OCI-LY7 (cell line): ENCODE measurements around the gene DUSP28. TPM values are rescaled to one million over a fixed set of nuclear protein-coding genes. Genes with fewer than 3 reads are reported as not detected.

Experiments used
- BruUV-seq: library from RNA; stranded (reverse); fragments of 400-500 nt; replicated peaks from 2 replicates; lab custom pipeline; 2021; lab: Mats Ljungman, UMichigan
- CTCF ChIA-PET: fragments of 300-600 bp; sonication (Branson Sonifier 250); formaldehyde crosslinking; loops from one replicate; lab custom pipeline; 2022; ENCODE audit warnings: antibody characterized with exemption; ENCODE audit not compliant: unreplicated experiment; lab: Charles Lee
- POLR2A ChIA-PET: fragments of 300-600 bp; sonication (Branson Sonifier 250); formaldehyde crosslinking; loops from one replicate; lab custom pipeline; 2022; ENCODE audit warnings: antibody characterized with exemption; lab: Charles Lee
- DNase-seq: peaks from one replicate; pipeline ENCODE4 v3.0.0-alpha.2; 2015; ENCODE audit warnings: low spot score
- H2AFZ ChIP-seq: fragments of 200-600 bp; sonication (generic), shearing (Covaris generic); 2 replicates; pipeline ENCODE4 v1.6.1; 2014; ENCODE audit warnings: mild to moderate bottlenecking, antibody characterized with exemption, low read length, moderate library complexity
- H3K27ac ChIP-seq: fragments of 200-600 bp; sonication (generic); 2 replicates; pipeline ENCODE4 v1.5.1; 2014; ENCODE audit warnings: mixed run types, low read depth, mild to moderate bottlenecking, moderate library complexity, low read length, inconsistent platforms; ENCODE audit not compliant: poor library complexity, severe bottlenecking
- H3K36me3 ChIP-seq: fragments of 200-600 bp; sonication (generic); 2 replicates; pipeline ENCODE4 v1.6.1; 2014; ENCODE audit warnings: mild to moderate bottlenecking, antibody characterized with exemption, low read length, moderate library complexity, mixed read lengths; ENCODE audit not compliant: insufficient read depth
- H3K4me1 ChIP-seq: fragments of 200-600 bp; sonication (generic); 2 replicates; pipeline ENCODE4 v1.5.1; 2014; ENCODE audit warnings: mild to moderate bottlenecking, low read length; ENCODE audit not compliant: insufficient read depth, poor library complexity, severe bottlenecking
- H3K4me2 ChIP-seq: fragments of 200-600 bp; sonication (generic); 2 replicates; pipeline ENCODE4 v1.6.1; 2014; ENCODE audit warnings: mild to moderate bottlenecking, low read length
- H3K4me3 ChIP-seq: fragments of 200-600 bp; sonication (generic); 2 replicates; pipeline ENCODE4 v1.5.1; 2014; ENCODE audit warnings: mild to moderate bottlenecking, low read depth, low read length; ENCODE audit not compliant: poor library complexity, severe bottlenecking
- H3K79me2 ChIP-seq: fragments of 200-600 bp; sonication (generic); 2 replicates; pipeline ENCODE4 v1.6.1; 2016; ENCODE audit warnings: low read depth, mild to moderate bottlenecking, low read length, moderate library complexity, mixed read lengths; ENCODE audit not compliant: insufficient read depth
- H3K9me2 ChIP-seq: fragments of 200-600 bp; sonication (generic); 2 replicates; pipeline ENCODE4 v1.6.1; 2016; ENCODE audit warnings: mild to moderate bottlenecking, low read length, mixed read lengths; ENCODE audit not compliant: insufficient read depth
- H3K9me3 ChIP-seq: fragments of 200-600 bp; sonication (generic); 2 replicates; pipeline ENCODE4 v1.6.1; 2014; ENCODE audit warnings: mild to moderate bottlenecking, mixed run types, low read length, mixed read lengths
- H4K20me1 ChIP-seq: fragments of 200-600 bp; sonication (generic); 2 replicates; pipeline ENCODE4 v1.6.1; 2014; ENCODE audit warnings: mild to moderate bottlenecking, antibody characterized with exemption, low read length, moderate library complexity, mixed read lengths; ENCODE audit not compliant: insufficient read depth
- CTCF ChIP-seq: fragments of 200-600 bp; sonication (generic); conservative IDR thresholded peaks from 2 replicates; pipeline ENCODE4 v1.5.1; 2014; ENCODE audit warnings: mild to moderate bottlenecking, antibody characterized with exemption, low read length, moderate library complexity, mixed read lengths
- EZH2phosphoT487 ChIP-seq: fragments of 200-600 bp; sonication (generic); IDR thresholded peaks from 2 replicates; pipeline ENCODE4 v1.6.1; 2018; ENCODE audit warnings: low read depth, borderline replicate concordance, mild to moderate bottlenecking, mixed run types, antibody characterized with exemption, low read length, moderate library complexity, mixed read lengths
- intact Hi-C: fragments of 100-400 bp; cut with micrococcal nuclease; formaldehyde crosslinking; loops from one replicate; pipeline ENCODE4 v1.10.0; 2022; ENCODE audit not compliant: unreplicated experiment
- total RNA-seq, 2 experiments: library from RNA; depleted of rRNA in 1 of 2; stranded (reverse); fragments of >200 nt in 1 of 2; shearing (Covaris generic) in 1 of 2; gene quantifications; 2 replicates each; pipeline ENCODE4 v1.2.3, GENCODE V29; 2014 to 2022

The DUSP28 gene
- total RNA-seq, 2 experiments from 2014 or later, result 15.8 to 17.6 TPM

GRCh38 chr2:240597054-240597418 is 36.9 kb downstream of the DUSP28 start:
- Histone ChIP-seq H4K20me1 (no peaks in the 10 kb centered on the region; the same call in 1 of the 2 replicates), H3K4me3 (no peak overlapping the region), H3K27ac (no peak overlapping the region), H3K9me3 (no peaks in the 10 kb centered on the region), H3K4me2 (no peak overlapping the region), H3K36me3 (peaks cover 21% of the 10 kb centered on the region; the same call in 1 of the 2 replicates), H3K4me1 (no peaks in the 10 kb centered on the region), H3K9me2 (no peaks in the 10 kb centered on the region), H2AFZ (no peak overlapping the region), H3K79me2 (no peaks in the 10 kb centered on the region)
- POLR2A ChIA-PET, result no interaction called here
- DNase-seq, result no peak
- no peak for TF ChIP-seq CTCF
- TF ChIP-seq EZH2phosphoT487, result no peak
- BruUV-seq, result no TSS peak
- CTCF ChIA-PET, result no interaction called here
- intact Hi-C loops, result no loop called here

- intact Hi-C loops, result no loop called here
- H3K36me3 ChIP-seq, result peaks cover 16% of the 10 kb centered on the region; the same call in 1 of the 2 replicates
- no peak overlapping the region for H2AFZ ChIP-seq
- no peaks in the 10 kb centered on the region for H3K79me2 ChIP-seq
- no peak overlapping the region for H3K27ac ChIP-seq
- no peak overlapping the region for H3K4me3 ChIP-seq
- TF ChIP-seq CTCF (no peak), EZH2phosphoT487 (no peak)
- H3K4me1 ChIP-seq, result no peaks in the 10 kb centered on the region
- no peak overlapping the region for H3K4me2 ChIP-seq
- no peak for DNase-seq
- H3K9me2 ChIP-seq, result no peaks in the 10 kb centered on the region
- ChIA-PET POLR2A (no interaction called here), CTCF (no interaction called here)
- BruUV-seq, result no TSS peak
- no peaks in the 10 kb centered on the region; the same call in 1 of the 2 replicates for H4K20me1 ChIP-seq
- H3K9me3 ChIP-seq, result no peaks in the 10 kb centered on the region
Measured at GRCh38 chr2:240597419-240598181, 37.4 kb downstream of the DUSP28 start.

- no peak for TF ChIP-seq CTCF
- TF ChIP-seq EZH2phosphoT487, result no peak
- BruUV-seq, result no TSS peak
- Histone ChIP-seq H4K20me1 (no peaks in the 10 kb centered on the region; the same call in 1 of the 2 replicates), H3K36me3 (peaks cover 14% of the 10 kb centered on the region; the same call in 1 of the 2 replicates), H3K27ac (no peak overlapping the region), H3K4me1 (no peaks in the 10 kb centered on the region), H3K9me3 (no peaks in the 10 kb centered on the region), H3K9me2 (no peaks in the 10 kb centered on the region), H3K4me2 (no peak overlapping the region), H3K79me2 (no peaks in the 10 kb centered on the region), H2AFZ (no peak overlapping the region), H3K4me3 (no peak overlapping the region)
- POLR2A ChIA-PET, result no interaction called here
- CTCF ChIA-PET, result no interaction called here
- no peak for DNase-seq
- intact Hi-C loops, result no loop called here
Measured at GRCh38 chr2:240598311-240598911, 38.3 kb downstream of the DUSP28 start.
